Thoracic aorta (tissue), 2 donors: ENCODE results near the gene GRM8. TPM values are rescaled to one million over a fixed set of nuclear protein-coding genes. Genes with fewer than 3 reads are reported as not detected.

ENCODE experiments used
- ATAC-seq: fragments of 150-250 bp; one replicate; pipeline ENCODE4 v1.8.0; 2017; ENCODE audit warnings: low read depth; ENCODE audit not compliant: insufficient number of reproducible peaks, low FRiP score
- DNase-seq: peaks from one replicate; pipeline ENCODE4 v3.0.0-alpha.2; 2020; ENCODE audit warnings: low spot score
- H3K27ac ChIP-seq, 2 donors: fragments of 200-600 bp; sonication (generic); 1 replicate in 1 of 2; 2 replicates in 1 of 2; pipeline ENCODE4 v1.5.1; 2016; ENCODE audit warnings: mild to moderate bottlenecking in 2 of 2, moderate library complexity in 2 of 2
- H3K27me3 ChIP-seq: fragments of 200-600 bp; sonication (generic); replicated peaks from 2 replicates; pipeline ENCODE4 v1.6.0; 2016; ENCODE audit warnings: mild to moderate bottlenecking; ENCODE audit not compliant: insufficient read depth
- H3K36me3 ChIP-seq: fragments of 200-600 bp; sonication (generic); one replicate; pipeline ENCODE4 v1.5.1; 2016
- H3K4me1 ChIP-seq, 2 donors: fragments of 200-600 bp; sonication (generic); 1 replicate in 1 of 2; 2 replicates in 1 of 2; pipeline versions ENCODE4 v1.5.1 to v1.6.0; 2016; ENCODE audit warnings: low read depth in 2 of 2, mild to moderate bottlenecking in 1 of 2; ENCODE audit not compliant: control insufficient read depth in 1 of 2
- H3K4me3 ChIP-seq: fragments of 200-600 bp; sonication (generic); 2 replicates; pipeline ENCODE4 v1.5.1; 2016; ENCODE audit warnings: mild to moderate bottlenecking
- H3K9me3 ChIP-seq: fragments of 200-600 bp; sonication (generic); 2 replicates; pipeline ENCODE4 v1.5.1; 2016
- total RNA-seq, 2 donors: library from RNA; depleted of rRNA; stranded (reverse); fragments of >200 nt; gene quantifications; one replicate each; pipeline versions ENCODE4 v1.1.0 to v1.2.3, GENCODE V29; 2016
- TF ChIP-seq, protein P1 (sequence below): fragments of 200-600 bp; sonication (generic); IDR thresholded peaks from one replicate; pipeline ENCODE4 v1.5.1; 2019; ENCODE audit warnings: antibody characterized with exemption

The GRM8 gene
- total RNA-seq, 2 donors from 2014 or later = not detected

DNA sequence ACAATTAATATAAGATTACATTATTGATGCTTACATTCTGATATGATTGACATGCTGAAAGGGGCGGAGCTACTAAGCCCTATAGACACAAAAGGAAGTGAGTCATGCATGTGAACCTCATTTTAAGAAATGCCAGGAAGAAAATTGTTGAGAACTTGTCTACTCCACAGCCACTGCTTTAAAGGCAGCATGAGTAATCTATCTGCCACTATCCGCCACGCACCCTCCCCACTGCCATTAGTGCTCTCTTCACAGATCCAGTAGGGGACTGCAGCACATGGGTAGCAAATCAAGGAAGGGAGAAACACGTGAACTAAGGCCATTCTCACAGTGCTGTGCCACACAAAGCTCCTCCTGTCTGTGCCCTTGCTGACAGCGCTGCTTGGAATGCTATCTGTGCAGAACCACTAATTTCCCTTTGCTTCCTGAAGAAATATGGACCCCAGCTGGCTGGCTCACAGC is 524.8 kb downstream of the GRM8 start:
- Histone ChIP-seq H3K9me3 (no peaks in the 10 kb centered on the region), H3K27ac (no peak overlapping the region), H3K27me3 (no peaks in the 10 kb centered on the region), H3K4me3 (no peak overlapping the region), H3K36me3 (no peaks in the 10 kb centered on the region), H3K4me1 (no peaks in the 10 kb centered on the region)
- ATAC-seq (no peak), DNase-seq (no peak)
- TF ChIP-seq, protein P1, sequence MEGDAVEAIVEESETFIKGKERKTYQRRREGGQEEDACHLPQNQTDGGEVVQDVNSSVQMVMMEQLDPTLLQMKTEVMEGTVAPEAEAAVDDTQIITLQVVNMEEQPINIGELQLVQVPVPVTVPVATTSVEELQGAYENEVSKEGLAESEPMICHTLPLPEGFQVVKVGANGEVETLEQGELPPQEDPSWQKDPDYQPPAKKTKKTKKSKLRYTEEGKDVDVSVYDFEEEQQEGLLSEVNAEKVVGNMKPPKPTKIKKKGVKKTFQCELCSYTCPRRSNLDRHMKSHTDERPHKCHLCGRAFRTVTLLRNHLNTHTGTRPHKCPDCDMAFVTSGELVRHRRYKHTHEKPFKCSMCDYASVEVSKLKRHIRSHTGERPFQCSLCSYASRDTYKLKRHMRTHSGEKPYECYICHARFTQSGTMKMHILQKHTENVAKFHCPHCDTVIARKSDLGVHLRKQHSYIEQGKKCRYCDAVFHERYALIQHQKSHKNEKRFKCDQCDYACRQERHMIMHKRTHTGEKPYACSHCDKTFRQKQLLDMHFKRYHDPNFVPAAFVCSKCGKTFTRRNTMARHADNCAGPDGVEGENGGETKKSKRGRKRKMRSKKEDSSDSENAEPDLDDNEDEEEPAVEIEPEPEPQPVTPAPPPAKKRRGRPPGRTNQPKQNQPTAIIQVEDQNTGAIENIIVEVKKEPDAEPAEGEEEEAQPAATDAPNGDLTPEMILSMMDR = no peak

DNA sequence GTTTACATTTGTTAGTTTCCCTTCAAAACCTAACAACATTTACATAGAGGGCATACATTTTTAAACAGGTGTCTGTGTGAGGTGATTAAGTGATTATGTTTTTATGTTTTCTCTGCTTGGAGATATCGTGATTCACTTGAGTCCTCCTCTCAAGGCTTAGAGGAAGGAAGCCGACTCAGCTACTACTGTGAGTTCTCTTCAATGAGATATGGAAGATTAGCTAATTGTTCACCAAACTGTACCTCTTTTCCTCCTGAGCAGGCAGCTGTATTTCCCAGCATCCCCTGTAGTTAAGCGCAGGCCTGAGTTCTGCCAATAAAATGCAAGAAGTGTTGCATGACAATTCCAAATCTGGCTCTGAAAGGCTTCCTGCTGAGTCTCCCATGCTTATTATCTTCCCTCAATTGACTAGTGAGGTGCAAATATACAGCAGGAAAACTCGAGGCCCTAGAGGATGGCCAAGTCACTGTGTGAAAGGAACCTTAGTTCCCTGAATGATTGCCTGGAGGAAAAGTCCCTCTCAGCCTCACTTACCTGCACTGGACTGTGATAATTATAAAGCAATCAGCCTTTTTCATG is 528.7 kb downstream of the GRM8 start:
- Histone ChIP-seq H3K27me3 (no peaks in the 10 kb centered on the region), H3K9me3 (no peaks in the 10 kb centered on the region), H3K4me1 (no peaks in the 10 kb centered on the region), H3K4me3 (no peak overlapping the region), H3K27ac (no peak overlapping the region), H3K36me3 (no peaks in the 10 kb centered on the region)
- TF ChIP-seq, protein P1 = no peak
- no peak for ATAC-seq
- DNase-seq = no peak

DNA sequence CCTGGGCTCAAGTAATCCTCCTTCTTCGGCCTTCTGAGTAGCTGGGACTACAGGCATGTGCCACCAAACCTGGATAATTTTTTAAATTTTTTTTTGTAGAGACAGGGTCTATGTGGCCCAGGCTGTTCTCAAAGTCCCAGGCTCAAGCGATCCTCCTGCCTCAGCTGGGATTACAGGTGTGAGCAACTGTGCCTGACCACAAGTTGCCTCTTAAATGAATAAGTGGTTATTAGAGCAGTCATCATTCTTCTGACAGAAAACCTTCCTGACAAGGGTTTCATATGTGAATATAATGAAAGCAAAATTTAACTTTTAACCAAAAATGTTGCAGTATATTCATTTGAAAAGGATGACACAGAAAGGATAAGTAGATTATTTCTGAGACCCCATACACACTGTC is 532.5 kb downstream of the GRM8 start:
- no peak for ATAC-seq
- DNase-seq = no peak
- Histone ChIP-seq H3K4me3 (no peak overlapping the region), H3K4me1 (no peaks in the 10 kb centered on the region), H3K9me3 (no peaks in the 10 kb centered on the region), H3K27ac (no peak overlapping the region), H3K36me3 (no peaks in the 10 kb centered on the region), H3K27me3 (no peaks in the 10 kb centered on the region)
- TF ChIP-seq, protein P1 = no peak

DNA sequence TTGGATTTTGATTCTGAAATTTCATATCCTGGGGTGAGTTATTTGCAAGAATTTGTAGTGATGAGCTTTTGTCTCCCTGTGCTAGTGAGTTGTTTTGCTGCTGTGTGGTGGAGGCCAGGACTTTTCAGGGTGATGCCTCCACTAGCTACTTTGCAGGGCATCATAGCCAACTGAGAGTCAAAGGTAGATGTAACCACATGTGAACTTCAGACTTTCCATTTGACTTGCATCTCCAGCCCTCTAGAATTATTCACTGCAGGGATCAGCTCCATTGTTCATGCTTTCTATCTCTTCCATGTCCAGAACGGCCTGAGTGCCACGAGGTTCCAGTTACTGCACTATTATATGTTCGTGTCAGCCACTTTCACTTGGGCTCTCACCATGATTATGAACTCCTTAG is 534.3 kb downstream of the GRM8 start:
- TF ChIP-seq, protein P1 = no peak
- no peaks in the 10 kb centered on the region for H3K4me1 ChIP-seq
- no peaks in the 10 kb centered on the region for H3K27me3 ChIP-seq
- no peak for ATAC-seq
- H3K36me3 ChIP-seq = no peaks in the 10 kb centered on the region
- no peaks in the 10 kb centered on the region for H3K9me3 ChIP-seq
- H3K4me3 ChIP-seq = no peak overlapping the region
- no peak for DNase-seq
- no peak overlapping the region for H3K27ac ChIP-seq

DNA sequence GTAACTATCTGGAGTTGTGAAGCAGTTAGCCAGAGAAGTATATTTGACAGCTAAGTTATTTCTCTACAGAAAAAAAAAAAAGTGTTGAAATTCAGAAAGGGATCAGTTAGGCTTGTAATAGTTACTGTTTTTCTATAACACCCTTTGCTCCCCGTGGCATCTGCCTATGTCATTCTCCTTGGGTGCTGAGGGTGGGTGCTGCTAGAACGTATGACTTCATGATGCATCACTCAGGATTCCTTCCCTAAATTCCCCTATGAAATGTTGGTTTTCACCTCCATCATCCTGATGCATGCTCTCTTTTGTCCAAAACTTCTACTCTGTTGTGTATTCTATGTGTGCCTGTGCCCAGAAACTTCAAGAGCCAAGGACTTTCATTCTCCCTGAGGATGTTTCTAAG is 536.4 kb downstream of the GRM8 start:
- ATAC-seq (no peak), DNase-seq (no peak)
- H3K27me3 ChIP-seq = no peaks in the 10 kb centered on the region
- no peak overlapping the region for H3K4me3 ChIP-seq
- H3K9me3 ChIP-seq = no peaks in the 10 kb centered on the region
- no peaks in the 10 kb centered on the region for H3K4me1 ChIP-seq
- TF ChIP-seq, protein P1 = no peak
- no peak overlapping the region for H3K27ac ChIP-seq
- H3K36me3 ChIP-seq = no peaks in the 10 kb centered on the region
